Activated B cell treated with CpG ODN at 0.5 μM for 24 hours (primary cell): ENCODE measurements around the gene SHH. TPM values are rescaled to one million over a fixed set of nuclear protein-coding genes. Genes with fewer than 3 reads are reported as not detected.

ENCODE experiments used
- ATAC-seq: fragments of 200-7000 bp; cut with Tn5 transposase; one replicate; pipeline ENCODE4 v1.10.0; 2021; ENCODE audit warnings: low read depth, mild to moderate bottlenecking, moderate library complexity
- CTCF ChIA-PET: fragments of 350-600 bp; sonication (Branson Sonifier 250); formaldehyde crosslinking; loops from one replicate; lab custom pipeline; 2021; ENCODE audit warnings: antibody characterized with exemption; lab: Charles Lee
- POLR2A ChIA-PET: fragments of 350-600 bp; sonication (Branson Sonifier 250); formaldehyde crosslinking; loops from one replicate; lab custom pipeline; 2021; ENCODE audit warnings: antibody characterized with exemption; lab: Charles Lee
- DNase-seq: peaks from one replicate; pipeline ENCODE4 v3.0.0; 2022
- H3K27ac Mint-ChIP-seq: one replicate; pipeline ENCODE4 v1.8.0; 2020; ENCODE audit warnings: mixed read lengths
- H3K27me3 Mint-ChIP-seq: one replicate; pipeline ENCODE4 v1.8.0; 2021; ENCODE audit warnings: mixed read lengths
- H3K36me3 Mint-ChIP-seq: one replicate; pipeline ENCODE4 v1.8.0; 2021; ENCODE audit warnings: low read depth, mixed read lengths
- H3K4me1 Mint-ChIP-seq: one replicate; pipeline ENCODE4 v1.8.0; 2021; ENCODE audit warnings: mixed read lengths
- H3K4me3 Mint-ChIP-seq: one replicate; pipeline ENCODE4 v1.8.0; 2020; ENCODE audit warnings: mild to moderate bottlenecking, mixed read lengths
- H3K9me3 Mint-ChIP-seq: one replicate; pipeline ENCODE4 v1.8.0; 2020; ENCODE audit warnings: mixed read lengths
- intact Hi-C: fragments of 100-400 bp; cut with micrococcal nuclease; formaldehyde crosslinking; loops from one replicate; pipeline ENCODE4 v1.15.1; 2024
- total RNA-seq: library from RNA; stranded (reverse); gene quantifications from 2 replicates; pipeline ENCODE4 v1.2.3, GENCODE V29; 2022
- TF ChIP-seq, protein P1 (sequence below): fragments of 200-600 bp; IDR thresholded peaks from one replicate; pipeline ENCODE4 v1.8.0; 2022; ENCODE audit warnings: antibody characterized with exemption, mild to moderate bottlenecking

The SHH gene
- total RNA-seq, 1 donor from 2014 or later: not detected

DNA sequence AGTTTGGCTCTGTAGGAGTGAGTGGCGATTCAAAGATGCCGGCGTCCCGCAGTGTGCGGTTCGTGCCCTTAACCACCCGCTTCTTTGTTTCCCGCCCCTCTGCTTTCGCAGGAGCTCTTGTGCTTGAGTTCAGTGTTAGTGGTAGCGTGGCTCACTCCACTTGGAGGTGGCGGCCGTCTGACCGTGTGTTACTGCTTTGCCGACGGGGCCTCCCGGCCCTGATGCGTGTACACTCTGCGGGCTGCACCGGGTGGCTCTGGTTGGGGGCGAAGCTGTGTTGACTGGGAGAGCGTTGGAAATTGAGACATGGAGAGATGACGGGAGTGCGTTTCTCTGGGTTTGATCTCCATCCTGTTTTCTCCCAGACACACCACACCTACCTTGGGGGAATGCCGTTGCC is 31.4 kb downstream of the SHH start:
- ChIA-PET CTCF (no interaction called here), POLR2A (no interaction called here)
- TF ChIP-seq, protein P1, sequence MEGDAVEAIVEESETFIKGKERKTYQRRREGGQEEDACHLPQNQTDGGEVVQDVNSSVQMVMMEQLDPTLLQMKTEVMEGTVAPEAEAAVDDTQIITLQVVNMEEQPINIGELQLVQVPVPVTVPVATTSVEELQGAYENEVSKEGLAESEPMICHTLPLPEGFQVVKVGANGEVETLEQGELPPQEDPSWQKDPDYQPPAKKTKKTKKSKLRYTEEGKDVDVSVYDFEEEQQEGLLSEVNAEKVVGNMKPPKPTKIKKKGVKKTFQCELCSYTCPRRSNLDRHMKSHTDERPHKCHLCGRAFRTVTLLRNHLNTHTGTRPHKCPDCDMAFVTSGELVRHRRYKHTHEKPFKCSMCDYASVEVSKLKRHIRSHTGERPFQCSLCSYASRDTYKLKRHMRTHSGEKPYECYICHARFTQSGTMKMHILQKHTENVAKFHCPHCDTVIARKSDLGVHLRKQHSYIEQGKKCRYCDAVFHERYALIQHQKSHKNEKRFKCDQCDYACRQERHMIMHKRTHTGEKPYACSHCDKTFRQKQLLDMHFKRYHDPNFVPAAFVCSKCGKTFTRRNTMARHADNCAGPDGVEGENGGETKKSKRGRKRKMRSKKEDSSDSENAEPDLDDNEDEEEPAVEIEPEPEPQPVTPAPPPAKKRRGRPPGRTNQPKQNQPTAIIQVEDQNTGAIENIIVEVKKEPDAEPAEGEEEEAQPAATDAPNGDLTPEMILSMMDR: no peak
- no peaks in the 10 kb centered on the region for H3K9me3 Mint-ChIP-seq
- no peak overlapping the region for H3K27ac Mint-ChIP-seq
- ATAC-seq: no peak
- intact Hi-C loops: no loop called here
- H3K4me1 Mint-ChIP-seq: no peaks in the 10 kb centered on the region
- H3K4me3 Mint-ChIP-seq: no peak overlapping the region
- no peak for DNase-seq
- H3K36me3 Mint-ChIP-seq: peaks cover 86% of the 10 kb centered on the region
- no peaks in the 10 kb centered on the region for H3K27me3 Mint-ChIP-seq

DNA sequence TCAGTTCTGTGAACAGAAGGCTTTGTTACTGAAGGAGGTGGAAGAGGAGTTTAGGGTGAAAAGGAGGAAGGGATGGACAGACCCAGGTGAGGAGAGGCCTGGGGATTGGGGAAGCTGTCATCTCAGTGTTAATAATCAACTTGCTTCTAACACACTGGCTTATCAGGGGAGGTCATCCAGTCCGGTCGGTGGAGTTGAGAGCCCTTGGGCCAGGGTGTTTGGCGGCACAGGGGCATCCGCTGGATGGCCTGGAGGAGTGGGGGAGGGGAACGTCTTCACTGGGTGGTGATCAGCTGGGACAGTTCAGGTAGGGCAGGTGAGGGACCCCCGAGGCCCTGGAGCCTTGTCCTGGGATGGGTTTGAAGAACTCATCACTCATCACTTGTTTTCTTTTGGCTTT is 33.9 kb downstream of the SHH start:
- intact Hi-C loops: no loop called here
- H3K4me1 Mint-ChIP-seq: no peaks in the 10 kb centered on the region

DNA sequence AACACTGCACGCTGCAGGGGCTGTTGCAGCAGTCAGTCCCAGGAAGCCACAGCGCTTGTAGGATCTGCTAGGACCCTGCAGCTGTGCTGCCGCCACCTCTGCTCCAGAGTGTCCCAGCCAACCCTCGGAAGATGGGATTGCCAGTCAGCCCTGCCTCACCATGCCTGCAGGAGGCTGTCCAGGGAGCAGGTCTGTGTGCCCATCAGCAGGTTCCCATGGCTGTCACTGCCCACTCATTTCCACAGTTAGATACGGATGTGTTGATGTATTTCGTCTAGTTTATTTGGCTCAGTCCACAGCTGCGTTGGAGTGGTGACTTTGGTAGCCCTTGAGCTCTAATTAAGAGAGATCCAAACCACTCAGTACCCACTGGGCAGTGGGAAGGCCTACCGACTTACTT is 35.7 kb downstream of the SHH start:
- intact Hi-C loops: no loop called here
- Mint-ChIP-seq H3K27me3 (no peaks in the 10 kb centered on the region), H3K36me3 (peaks cover 92% of the 10 kb centered on the region), H3K4me1 (no peaks in the 10 kb centered on the region), H3K27ac (no peak overlapping the region), H3K9me3 (no peaks in the 10 kb centered on the region), H3K4me3 (no peak overlapping the region)
- DNase-seq (no peak), ATAC-seq (no peak)
- ChIA-PET CTCF (no interaction called here), POLR2A (no interaction called here)
- TF ChIP-seq, protein P1: no peak

More for the DNA sequence above, 33.9 kb downstream of the SHH start:
- Mint-ChIP-seq H3K4me3 (no peak overlapping the region), H3K27ac (no peak overlapping the region), H3K9me3 (no peaks in the 10 kb centered on the region), H3K36me3 (peaks cover 92% of the 10 kb centered on the region), H3K27me3 (no peaks in the 10 kb centered on the region)
- TF ChIP-seq, protein P1: no peak
- ChIA-PET CTCF (interaction anchor here (0.9 to 2.4 kb wide), 2 partner anchors 11 to 179 kb away, joined by 3 to 9 read pairs; no protein-coding TSS in a partner anchor), POLR2A (no interaction called here)
- no peak for DNase-seq
- ATAC-seq: no peak

DNA sequence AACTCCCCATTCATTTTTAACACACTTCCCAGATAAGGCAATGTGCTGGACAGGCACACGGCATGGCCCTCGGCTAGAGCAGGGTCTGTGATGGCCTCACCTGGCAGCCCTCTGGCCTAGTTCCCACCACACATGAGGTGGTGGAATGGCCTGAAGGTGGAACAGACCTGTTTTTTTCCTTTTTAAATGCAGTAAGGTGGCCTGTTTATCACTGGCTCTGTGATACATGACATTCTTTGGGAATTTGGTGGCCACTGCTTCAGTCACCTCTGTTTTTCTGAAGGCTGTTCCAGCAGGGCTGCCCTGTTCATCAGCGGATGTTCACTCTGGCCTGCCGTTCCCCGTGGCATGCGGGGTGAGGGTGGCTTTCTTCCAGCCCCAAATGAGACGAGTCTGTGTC is 36.6 kb downstream of the SHH start:
- H3K36me3 Mint-ChIP-seq: peaks cover 89% of the 10 kb centered on the region

DNA sequence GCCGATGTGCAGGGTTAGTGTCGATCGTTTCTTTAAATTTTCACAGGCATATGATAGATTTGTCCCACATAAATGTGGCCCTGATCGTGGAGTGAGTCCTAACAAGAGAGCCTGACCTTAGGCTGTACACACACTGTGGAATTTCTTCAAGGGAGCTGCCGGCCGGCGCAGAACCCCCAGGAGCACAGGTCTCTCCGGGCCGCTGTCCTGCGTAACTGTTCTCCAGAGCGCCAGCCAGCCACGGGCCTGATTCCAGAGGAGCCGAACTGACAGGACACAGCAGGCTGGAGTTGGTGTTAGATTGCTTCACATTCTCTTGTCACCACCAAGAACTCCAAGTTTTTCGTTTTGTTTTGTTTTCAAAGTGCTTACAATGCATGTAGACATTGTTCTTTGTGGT is 37.3 kb downstream of the SHH start:
- Mint-ChIP-seq H3K36me3 (peaks cover 89% of the 10 kb centered on the region), H3K4me3 (no peak overlapping the region), H3K4me1 (no peaks in the 10 kb centered on the region), H3K27me3 (no peaks in the 10 kb centered on the region), H3K9me3 (no peaks in the 10 kb centered on the region), H3K27ac (no peak overlapping the region)
- TF ChIP-seq, protein P1: no peak
- ChIA-PET POLR2A (no interaction called here), CTCF (no interaction called here)
- intact Hi-C loops: no loop called here
- ATAC-seq: no peak
- DNase-seq: no peak

More for the DNA sequence above, 36.6 kb downstream of the SHH start:
- Mint-ChIP-seq H3K9me3 (no peaks in the 10 kb centered on the region), H3K4me3 (no peak overlapping the region), H3K27ac (no peak overlapping the region), H3K27me3 (no peaks in the 10 kb centered on the region), H3K4me1 (no peaks in the 10 kb centered on the region)
- intact Hi-C loops: no loop called here
- CTCF ChIA-PET: no interaction called here
- no peak for ATAC-seq
- TF ChIP-seq, protein P1: no peak
- POLR2A ChIA-PET: no interaction called here
- no peak for DNase-seq
